HT1080 (cell line): ENCODE measurements around the gene PRRT3. TPM values are rescaled to one million over a fixed set of nuclear protein-coding genes. Genes with fewer than 3 reads are reported as not detected.
"Not testable (repeated sequence)": the region's sequence is repeated elsewhere in the genome, so short reads cannot be mapped to it uniquely, and the experiment has no call there.

Experiments used
- DNase-seq: peaks from one replicate; pipeline ENCODE4 v3.0.0-alpha.2; 2015; ENCODE audit warnings: low read depth
- small RNA-seq: library from RNA; depleted of rRNA; stranded (forward); fragments of <200 nt; gene quantifications from one replicate; pipeline ENCODE3, GENCODE V24; 2014
- total RNA-seq: library from RNA; depleted of rRNA; stranded (reverse); fragments of >200 nt; shearing (Covaris generic); gene quantifications from 2 replicates; pipeline ENCODE4 v1.2.3, GENCODE V29; 2014; rRNA removed

PRRT3 gene
- total RNA-seq, 1 experiment from 2014 or later = 1.3 TPM

DNA sequence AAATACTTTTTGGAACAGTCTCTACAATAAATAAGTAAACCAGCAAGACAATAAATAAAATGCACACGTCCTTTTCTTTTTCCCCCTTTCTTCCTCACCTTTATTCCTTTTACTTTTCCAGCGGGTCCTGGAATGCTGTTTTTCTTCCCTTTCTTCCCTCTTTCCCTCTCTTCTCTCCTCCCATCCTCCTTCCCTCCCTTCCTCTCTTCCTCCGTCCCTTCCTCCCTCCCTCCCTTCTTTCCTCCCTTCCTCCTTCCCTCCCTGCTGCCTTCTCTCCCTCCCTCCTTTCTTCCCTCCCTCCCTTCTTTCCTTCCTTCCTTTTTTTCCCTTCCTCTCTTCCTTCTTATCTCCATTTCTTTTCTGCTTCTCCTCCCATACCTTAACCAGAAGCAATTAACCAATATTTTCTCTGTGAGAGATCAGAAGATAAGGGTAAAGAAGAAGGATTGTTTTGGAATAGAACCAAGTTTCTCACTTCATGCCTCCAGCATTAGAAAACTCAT lies 52.9 kb downstream of the PRRT3 start:
- DNase-seq = no peak

DNA sequence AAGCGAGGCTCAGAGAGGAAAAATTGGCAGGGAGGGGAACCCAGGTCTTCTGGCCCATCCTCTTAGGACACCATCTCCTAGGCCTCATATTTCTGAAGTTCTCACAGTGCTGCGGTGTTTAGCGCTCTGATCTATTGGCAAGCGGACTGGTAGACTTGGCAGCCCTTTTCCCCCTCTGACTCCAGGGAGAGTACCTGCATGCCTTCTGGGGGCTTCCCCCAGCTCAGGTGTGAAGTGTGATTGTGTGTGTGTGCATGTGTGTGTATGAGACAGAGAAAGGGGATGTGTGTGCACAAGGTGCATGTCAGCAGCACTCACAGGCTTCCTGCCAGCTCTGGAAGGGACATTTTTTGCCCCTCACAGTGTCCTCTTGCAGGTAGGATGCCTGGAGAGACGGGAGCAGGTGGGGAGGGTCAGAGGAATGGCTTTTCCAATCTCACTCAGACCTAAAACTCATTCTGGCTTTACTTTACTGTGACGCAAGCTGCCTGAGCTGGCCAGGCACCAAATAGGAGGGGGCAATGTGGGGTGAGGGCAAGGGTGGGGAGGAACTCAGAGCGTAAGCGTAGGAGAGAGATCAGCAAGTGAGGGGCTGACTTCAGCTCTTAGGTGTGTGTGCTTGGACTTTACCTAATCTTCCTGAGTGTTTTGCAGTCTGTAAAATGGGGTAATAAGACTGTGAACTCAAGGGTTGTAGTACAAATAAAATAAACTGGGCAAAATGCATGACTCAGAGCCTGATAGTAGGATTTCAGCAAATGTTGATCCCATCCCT lies 53.6 kb downstream of the PRRT3 start:
- no peak for DNase-seq

DNA sequence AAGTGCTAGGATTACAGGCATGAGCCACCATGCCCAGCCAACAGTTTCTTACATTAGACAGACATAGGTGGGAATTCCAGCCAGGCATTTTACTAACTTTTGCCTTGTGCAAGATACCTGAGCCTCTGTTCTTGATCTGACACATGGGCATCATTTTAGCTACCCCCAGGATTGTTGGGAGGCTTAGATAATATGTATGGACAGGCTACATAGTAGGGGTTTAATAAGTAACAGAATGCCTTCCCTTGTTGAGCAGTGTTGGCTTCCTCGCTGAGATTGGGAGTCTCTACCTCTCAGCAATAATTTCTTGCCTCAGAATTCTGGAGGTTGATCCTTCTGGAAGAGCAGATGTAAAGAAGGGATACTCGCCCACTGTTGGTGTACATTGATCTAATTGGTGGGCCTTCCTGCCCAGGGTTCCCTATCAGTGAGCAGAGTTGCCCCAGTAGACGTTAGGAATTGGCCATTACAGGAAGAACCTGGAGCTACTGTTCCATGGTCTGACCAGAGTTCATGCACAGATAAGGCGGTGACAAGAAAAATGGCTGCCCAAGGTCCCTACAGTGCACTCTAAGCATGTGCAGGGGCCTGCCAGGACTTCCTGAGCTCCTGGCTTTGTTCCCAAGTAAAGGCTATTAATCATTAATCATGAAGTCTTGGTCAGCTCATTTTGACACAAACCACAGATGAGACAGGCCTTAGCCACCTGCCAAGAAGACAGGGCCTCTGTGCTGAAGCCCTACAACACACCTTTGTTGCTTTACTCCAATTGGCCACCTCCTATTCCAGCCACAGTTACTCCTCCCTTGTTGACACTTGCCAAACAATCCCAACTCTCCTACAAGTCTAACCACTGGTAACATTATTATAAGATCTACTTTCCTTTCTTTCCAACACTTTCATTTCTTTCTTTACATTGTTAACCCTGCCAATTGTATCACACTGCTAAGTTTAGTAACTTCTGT lies 54.5 kb downstream of the PRRT3 start:
- peak; percentile 63 for DNase-seq

DNA sequence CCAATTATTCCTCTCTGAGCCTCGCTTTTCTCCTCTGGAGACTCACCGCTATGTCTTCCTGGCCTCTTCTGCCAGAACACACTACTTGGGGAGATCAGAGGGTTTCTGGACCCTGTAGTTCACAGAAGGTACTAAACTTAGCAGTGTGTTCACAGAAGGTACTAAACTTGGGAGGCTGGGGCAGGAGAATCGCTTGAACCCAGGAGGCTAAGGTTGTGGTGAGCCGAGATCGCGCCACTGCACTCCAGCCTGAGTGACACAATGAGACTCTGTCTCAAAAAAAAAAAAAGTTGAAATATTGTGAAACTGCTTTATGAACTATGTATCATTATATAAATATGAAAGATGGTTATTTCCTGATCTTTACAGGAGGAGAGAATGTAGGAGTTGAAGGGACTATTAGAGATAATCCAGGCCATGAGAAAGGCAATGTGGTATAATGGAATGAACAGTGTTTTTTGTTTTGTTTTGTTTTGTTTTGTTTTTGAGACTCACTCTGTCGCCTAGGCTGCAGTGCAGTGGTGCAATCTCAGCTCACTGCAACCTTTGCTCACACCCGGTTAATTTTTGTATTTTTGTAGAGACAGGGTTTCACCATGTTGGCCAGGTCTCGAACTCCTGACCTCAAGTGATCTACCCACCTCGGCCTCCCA lies 55.3 kb downstream of the PRRT3 start:
- DNase-seq = not testable (repeated sequence)

DNA sequence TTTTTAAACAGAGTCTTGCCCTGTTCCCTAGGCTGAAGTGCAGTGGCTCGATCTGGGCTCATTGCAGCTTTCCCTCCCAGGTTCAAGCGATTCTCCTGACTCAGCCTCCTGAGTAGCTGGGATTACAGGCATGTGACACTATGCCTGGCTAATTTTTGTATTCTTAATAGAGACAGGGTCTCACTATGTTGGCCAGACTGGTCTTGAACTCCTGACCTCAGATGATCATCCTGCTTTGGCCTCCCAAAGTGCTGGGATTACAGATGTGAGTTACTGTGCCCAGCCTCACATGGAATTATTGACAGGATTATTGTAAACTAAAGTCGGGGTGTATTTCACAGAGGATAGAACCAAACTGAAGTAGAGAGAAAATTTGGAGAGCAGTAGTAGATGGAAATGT lies 56.5 kb downstream of the PRRT3 start:
- not testable (repeated sequence) for DNase-seq

Small RNAs within 50 kb of the gene (small RNA-seq; reads per million reads assigned to genes)
- gene CYCSP10 (not detected), gene RNU6-882P (not detected)

Other genes starting within 250 kb of the PRRT3 start
- not detected in 2 replicates for gene CPNE9, start 248.6 kb downstream of the PRRT3 start, total RNA-seq
- 19.9 and 22.9 TPM in 2 replicates for gene BRPF1, start 220.7 kb downstream of the PRRT3 start, total RNA-seq
- 27.8 and 30.9 TPM in 2 replicates for gene OGG1, start 202.5 kb downstream of the PRRT3 start, total RNA-seq
- 36.9 and 44.1 TPM in 2 replicates for gene CAMK1, start 182.5 kb downstream of the PRRT3 start, total RNA-seq
- 91.5 and 104 TPM in 2 replicates for gene TADA3, start 159.9 kb downstream of the PRRT3 start, total RNA-seq
- 295 and 306 TPM in 2 replicates for gene ARPC4, start 159.3 kb downstream of the PRRT3 start, total RNA-seq
- 1.4 and 2.3 TPM in 2 replicates for gene TTLL3, start 142.1 kb downstream of the PRRT3 start, total RNA-seq
- 36.5 and 46.0 TPM in 2 replicates for gene RPUSD3, start 108.4 kb downstream of the PRRT3 start, total RNA-seq
- 0.14 TPM in 1 of 2 replicates, not detected in the other for gene CIDEC, start 72.2 kb downstream of the PRRT3 start, total RNA-seq
- 34.1 and 45.6 TPM in 2 replicates for gene JAGN1, start 61.8 kb downstream of the PRRT3 start, total RNA-seq
- 0.66 TPM in 1 of 2 replicates, not detected in the other for gene IL17RE, start 49.6 kb downstream of the PRRT3 start, total RNA-seq
- gene IL17RC, start 35.3 kb downstream of the PRRT3 start, total RNA-seq = 11.9 and 12.0 TPM in 2 replicates
- gene CRELD1, start 18.6 kb downstream of the PRRT3 start, total RNA-seq = 0.27 and 1.6 TPM in 2 replicates
- 41.2 and 73.5 TPM in 2 replicates for gene EMC3, start 34.4 kb upstream of the PRRT3 start, total RNA-seq
- gene FANCD2, start 74.0 kb upstream of the PRRT3 start, total RNA-seq = 31.1 and 33.2 TPM in 2 replicates
- gene FANCD2OS, start 155.8 kb upstream of the PRRT3 start, total RNA-seq = not detected in 2 replicates
- 103 and 112 TPM in 2 replicates for gene BRK1, start 163.3 kb upstream of the PRRT3 start, total RNA-seq
- 25.3 and 31.6 TPM in 2 replicates for gene VHL, start 189.4 kb upstream of the PRRT3 start, total RNA-seq
- 7.5 and 9.1 TPM in 2 replicates for gene IRAK2, start 212.5 kb upstream of the PRRT3 start, total RNA-seq